Fibroblast of skin of abdomen (primary cell): ENCODE results near the gene CTXND1.

ENCODE experiments used
- DNase-seq: peaks from one replicate; pipeline ENCODE4 v3.0.0-alpha.2; 2013

The CTXND1 gene

GRCh38 chr15:80208758-80209734, 43.0 kb downstream of the CTXND1 start:
- no peak for DNase-seq

DNA sequence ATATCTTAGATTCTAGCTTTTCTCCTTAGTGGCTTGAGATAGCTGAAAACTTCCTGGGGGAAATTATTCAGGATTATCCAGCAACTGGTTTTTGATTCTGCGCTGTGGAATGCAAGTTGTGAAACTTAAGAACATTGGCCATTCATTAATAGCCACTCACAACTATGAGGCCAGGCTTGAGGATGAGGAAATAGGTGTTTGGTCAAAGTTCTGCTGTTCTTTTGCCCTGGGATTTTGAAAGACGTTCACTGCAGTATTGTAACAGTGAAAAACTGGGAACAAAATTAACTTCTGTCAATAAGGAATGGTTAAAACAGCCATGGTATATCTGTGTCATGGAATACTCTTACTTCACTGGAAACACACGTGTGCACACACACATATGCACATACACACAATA, 44.1 kb downstream of the CTXND1 start:
- DNase-seq, result no peak

- no peak for DNase-seq
Measured at GRCh38 chr15:80204231-80204630, 47.8 kb downstream of the CTXND1 start.

GRCh38 chr15:80203361-80203885, 48.6 kb downstream of the CTXND1 start:
- no peak for DNase-seq

GRCh38 chr15:80202641-80203360, 49.2 kb downstream of the CTXND1 start:
- DNase-seq, result no peak

GRCh38 chr15:80202016-80202315, 50.0 kb downstream of the CTXND1 start:
- no peak for DNase-seq

- no peak for DNase-seq
Measured at GRCh38 chr15:80201256-80202015, 50.6 kb downstream of the CTXND1 start.

DNA sequence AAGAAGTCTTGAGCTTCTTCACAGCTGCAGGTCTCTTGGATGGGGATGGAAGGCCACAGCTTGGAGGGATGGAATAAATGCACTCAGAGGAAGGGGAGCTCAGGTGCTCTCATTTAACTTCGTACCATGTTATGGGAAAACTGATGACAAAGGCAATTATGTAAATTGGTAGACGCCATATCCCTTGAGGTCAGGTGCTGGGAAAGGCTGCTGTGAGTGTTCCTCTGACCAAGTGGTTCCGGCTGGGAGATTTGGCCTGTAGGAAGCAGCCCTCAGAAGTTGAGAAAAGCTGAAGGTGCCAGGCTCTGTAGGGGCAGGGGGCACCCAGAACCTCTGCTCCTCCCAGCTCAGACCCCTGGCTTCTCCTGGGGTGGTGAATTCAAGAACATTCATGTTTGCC, 52.1 kb downstream of the CTXND1 start:
- DNase-seq, result no peak

DNA sequence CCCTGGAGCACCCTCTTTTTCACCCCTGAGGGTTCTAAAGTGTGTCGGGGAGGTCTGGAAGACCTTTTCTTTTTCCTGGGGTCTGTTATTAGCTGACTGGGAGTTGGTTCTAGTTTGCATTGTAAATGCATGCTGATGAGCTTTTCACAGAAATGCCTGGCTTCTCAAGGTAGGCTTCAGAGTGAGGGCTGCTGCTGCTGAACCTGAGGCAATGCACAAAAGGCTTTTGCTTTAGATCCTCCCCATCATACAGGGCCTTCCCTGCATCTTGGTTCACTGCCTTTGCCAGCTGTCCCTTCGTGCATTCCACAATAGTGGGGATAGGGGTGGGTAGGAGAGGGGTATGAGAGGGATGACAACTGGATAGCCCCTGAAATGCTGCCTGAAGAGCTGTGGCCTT, 52.6 kb downstream of the CTXND1 start:
- no peak for DNase-seq

GRCh38 chr15:80194914-80195313, 57.1 kb downstream of the CTXND1 start:
- no peak for DNase-seq

- DNase-seq, result no peak
Measured at GRCh38 chr15:80194186-80194585, 57.8 kb downstream of the CTXND1 start.

GRCh38 chr15:80191897-80192595, 60.0 kb downstream of the CTXND1 start:
- DNase-seq, result no peak

DNA sequence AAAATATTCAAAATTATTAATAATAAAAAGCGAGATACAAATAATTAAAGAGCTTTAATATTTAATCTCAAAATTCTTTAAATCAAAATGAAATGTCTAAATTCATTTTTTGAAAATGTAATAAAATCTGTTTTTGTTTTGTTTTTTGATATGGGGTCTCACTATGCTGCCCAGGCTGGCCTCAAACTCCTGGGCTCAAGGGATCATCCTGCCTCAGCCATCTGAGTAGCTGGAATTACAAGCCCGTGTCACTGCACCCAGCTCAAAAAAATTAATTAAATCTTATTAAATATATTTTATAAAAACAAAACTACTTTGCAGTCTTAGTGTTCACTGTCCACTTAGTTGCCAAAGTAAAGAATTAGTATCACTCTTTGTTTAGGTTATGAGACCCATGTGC, 60.8 kb downstream of the CTXND1 start:
- DNase-seq, result no peak

DNA sequence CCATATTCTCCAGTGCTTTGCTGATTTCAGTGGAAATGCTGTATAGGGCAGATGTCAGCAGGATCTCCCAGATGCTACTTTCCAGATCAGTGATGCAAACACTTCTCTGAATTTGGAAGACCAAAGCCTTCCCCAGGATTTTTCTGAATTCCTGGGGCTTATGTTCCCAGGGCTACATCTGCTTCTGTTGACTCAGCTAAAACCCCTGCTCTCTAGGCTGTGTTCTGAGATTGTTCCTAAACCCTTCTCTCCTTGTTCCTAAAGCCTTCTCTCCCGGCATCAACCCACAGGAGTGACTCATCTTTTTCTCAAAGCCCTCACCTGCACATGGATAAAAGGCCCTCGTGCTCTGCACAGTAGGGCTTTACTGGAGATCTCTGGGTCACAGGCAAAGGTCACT, 63.8 kb downstream of the CTXND1 start:
- DNase-seq, result no peak

- DNase-seq, result no peak
Measured at GRCh38 chr15:80186597-80186996, 65.4 kb downstream of the CTXND1 start.

- no peak for DNase-seq
Measured at GRCh38 chr15:80186066-80186465, 65.9 kb downstream of the CTXND1 start.

DNA sequence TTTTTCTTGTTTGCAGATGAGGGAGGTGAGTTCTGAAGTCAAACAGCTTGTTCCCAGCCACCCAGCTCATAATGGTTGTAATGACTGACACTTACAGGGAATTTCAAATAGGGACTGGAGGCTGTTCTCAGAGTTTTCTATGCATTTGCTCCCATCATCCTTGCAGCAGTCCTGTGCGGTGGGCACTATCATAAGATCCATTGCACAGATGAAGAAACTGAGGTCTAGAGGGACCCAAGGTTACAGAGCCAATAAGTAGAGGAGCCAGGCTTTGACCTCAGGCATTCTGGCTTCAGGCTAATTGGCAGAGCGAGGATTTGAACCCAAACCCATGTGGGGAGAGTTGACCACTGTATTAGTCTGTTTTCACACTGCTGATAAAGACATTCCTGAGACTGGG, 66.9 kb downstream of the CTXND1 start:
- DNase-seq, result no peak

- no peak for DNase-seq
Measured at GRCh38 chr15:80184554-80184953, 67.5 kb downstream of the CTXND1 start.

GRCh38 chr15:80183886-80184285, 68.1 kb downstream of the CTXND1 start:
- DNase-seq, result peak; percentile 16

- DNase-seq, result no peak
Measured at GRCh38 chr15:80183306-80183705, 68.7 kb downstream of the CTXND1 start.

DNA sequence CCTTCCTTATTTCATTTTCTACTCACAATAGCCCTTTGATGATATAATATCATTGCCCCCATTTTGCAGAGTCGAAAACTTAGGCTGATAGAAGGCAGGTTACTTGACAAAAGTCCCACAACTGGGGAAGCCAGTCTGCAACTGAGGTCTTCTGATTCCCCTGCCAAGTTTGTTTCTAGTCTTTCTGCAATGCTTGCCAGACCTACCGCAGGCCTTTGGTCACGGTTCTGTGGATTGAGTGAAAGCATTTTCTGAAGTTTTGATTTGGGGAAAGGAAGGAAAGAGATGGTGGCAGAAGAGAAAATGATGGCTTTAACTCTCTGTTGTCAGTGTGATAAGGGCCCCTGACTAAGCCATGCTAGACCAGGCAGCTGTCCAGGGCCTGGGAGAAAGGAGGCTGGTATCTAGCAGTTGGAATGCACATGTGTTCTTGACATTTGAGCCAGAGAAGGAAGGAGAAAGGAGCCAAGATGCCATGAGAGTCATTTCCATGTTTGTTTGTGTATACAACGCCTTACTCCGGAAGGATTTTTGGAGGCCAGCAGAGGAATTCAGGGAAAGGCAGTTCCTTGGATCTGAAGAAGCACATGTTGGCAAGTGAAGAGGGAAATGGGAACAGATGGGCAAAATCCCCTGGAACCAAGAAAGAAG, 69.3 kb downstream of the CTXND1 start:
- peak; percentile 62 for DNase-seq

DNA sequence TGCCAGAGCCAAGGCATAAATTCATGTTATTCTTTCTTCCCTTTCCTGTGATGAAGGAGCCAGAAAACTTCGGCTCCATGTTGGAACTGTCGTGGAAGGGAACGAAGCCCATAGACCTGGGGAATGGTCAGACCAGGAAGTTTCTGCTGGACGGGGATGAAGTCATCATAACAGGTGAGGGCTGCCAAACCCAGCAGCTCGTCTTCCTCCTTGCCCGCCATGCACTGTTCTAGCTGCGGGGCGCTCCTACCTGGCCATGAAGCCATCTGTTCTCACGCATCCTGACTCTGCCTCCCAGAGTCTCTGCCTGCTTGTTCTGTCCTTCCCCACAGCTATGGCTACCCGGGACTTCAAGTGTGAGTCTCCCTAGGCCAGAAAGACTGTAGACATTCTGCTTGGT, 71.0 kb downstream of the CTXND1 start:
- DNase-seq, result no peak
